HG03103 (cell line): ENCODE measurements around the gene IGF2BP2.
A peak's percentile ranks its signal among the peaks of the same experiment; 100 is the strongest.

Experiments
- ATAC-seq: cut with Tn5 transposase; IDR thresholded peaks from one replicate; pipeline ENCODE4 v1.9.1; 2021; ENCODE audit warnings: low read depth; ENCODE audit not compliant: unreplicated experiment

Gene IGF2BP2

GRCh38 chr3:185595526-185595925, 229.3 kb downstream of the IGF2BP2 start:
- ATAC-seq = peak; percentile 71

GRCh38 chr3:185594073-185594472, 230.8 kb downstream of the IGF2BP2 start:
- no peak for ATAC-seq
